ENCODE data around the gene SPAG4. TPM values are rescaled to one million over a fixed set of nuclear protein-coding genes. Genes with fewer than 3 reads are reported as not detected.

The SPAG4 gene
- total RNA-seq, 1 donor from 2014 or later: 2.4 TPM

DNA sequence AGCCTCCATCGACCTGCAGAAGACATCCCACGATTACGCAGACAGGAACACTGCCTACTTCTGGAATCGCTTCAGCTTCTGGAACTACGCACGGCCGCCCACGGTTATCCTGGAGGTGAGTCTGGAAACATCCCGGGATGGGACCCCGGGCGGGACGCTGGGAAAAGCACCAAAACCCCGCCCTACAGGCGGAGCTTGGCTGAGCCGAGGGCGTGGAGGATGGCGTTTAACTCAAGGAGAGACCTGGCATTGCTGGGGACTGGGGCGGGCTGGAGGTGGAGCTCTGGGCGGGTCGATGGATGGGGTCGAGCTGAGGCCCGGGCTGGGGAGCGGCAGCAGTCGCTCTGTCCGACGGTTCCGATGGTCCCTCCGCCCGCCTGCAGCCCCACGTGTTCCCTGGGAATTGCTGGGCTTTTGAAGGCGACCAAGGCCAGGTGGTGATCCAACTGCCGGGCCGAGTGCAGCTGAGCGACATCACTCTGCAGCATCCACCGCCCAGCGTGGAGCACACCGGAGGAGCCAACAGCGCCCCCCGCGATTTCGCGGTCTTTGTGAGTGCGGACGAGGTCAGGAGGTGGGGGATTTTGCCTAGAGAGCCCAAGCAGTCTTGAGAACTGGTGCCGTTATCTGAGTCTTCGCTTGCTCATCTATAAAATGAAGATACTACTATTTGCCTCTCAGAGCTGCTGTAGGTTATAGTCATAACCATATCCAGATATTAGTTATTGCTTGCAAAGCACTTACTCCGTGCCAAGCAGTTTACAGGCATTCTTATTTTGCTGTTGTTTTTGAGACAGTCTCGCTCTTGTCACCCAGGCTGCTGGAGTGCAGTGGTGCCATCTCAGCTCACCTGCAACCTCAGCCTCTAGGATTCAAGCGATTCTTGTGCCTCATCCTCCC, 3.8 kb downstream of the SPAG4 start:
- Mint-ChIP-seq H3K4me3 (peak overlapping the region; percentile 91), H3K9me3 (no peaks in the 10 kb centered on the region), H3K36me3 (no peaks in the 10 kb centered on the region), H3K27me3 (peaks cover 4% of the 10 kb centered on the region), H3K4me1 (ENCODE audit: unreplicated experiment) (peaks cover 5% of the 10 kb centered on the region), H3K27ac (peak overlapping the region; percentile 50)
- peak; percentile 82 for DNase-seq (ENCODE audit: extremely low spot score, unreplicated experiment)
- TF ChIP-seq, protein P1, sequence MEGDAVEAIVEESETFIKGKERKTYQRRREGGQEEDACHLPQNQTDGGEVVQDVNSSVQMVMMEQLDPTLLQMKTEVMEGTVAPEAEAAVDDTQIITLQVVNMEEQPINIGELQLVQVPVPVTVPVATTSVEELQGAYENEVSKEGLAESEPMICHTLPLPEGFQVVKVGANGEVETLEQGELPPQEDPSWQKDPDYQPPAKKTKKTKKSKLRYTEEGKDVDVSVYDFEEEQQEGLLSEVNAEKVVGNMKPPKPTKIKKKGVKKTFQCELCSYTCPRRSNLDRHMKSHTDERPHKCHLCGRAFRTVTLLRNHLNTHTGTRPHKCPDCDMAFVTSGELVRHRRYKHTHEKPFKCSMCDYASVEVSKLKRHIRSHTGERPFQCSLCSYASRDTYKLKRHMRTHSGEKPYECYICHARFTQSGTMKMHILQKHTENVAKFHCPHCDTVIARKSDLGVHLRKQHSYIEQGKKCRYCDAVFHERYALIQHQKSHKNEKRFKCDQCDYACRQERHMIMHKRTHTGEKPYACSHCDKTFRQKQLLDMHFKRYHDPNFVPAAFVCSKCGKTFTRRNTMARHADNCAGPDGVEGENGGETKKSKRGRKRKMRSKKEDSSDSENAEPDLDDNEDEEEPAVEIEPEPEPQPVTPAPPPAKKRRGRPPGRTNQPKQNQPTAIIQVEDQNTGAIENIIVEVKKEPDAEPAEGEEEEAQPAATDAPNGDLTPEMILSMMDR (conservative IDR thresholded peaks at IDR 0.05): peak; percentile 75

DNA sequence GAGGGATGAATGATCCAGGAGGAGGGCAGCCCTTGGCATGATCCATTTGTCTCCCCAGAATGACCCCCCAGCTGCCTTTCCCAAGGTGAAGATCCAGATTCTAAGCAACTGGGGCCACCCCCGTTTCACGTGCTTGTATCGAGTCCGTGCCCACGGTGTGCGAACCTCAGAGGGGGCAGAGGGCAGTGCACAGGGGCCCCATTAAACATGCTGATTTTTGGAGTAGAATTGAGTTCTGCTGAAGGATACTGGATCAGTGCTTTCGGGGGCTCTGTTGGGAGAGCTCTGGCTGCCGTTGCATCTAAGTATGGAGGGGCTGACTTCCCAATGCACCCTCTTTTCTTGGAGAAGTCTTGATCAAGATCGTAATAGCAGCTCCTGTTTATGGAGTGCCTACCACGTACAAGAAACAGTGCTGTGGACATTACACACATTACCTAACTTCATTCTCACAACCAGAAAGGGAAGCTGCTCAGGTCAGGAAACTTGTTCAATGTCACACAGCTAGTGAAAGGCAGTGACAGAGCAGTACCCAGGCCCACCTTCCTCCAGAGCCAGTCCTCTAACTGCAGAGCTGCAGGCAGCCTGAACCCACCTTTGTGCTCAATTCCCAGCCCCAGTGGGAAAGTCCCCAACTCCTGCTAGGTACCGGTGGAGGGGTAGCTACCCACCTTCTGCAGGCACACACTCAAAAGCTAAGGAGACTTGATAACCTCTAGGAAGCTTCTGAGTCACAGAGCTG, 5.4 kb downstream of the SPAG4 start:
- Mint-ChIP-seq H3K9me3 (no peaks in the 10 kb centered on the region), H3K27me3 (peaks cover 4% of the 10 kb centered on the region), H3K4me1 (ENCODE audit: unreplicated experiment) (peaks cover 5% of the 10 kb centered on the region), H3K27ac (no peak overlapping the region), H3K4me3 (no peak overlapping the region), H3K36me3 (peaks cover 7% of the 10 kb centered on the region)
- no peak for DNase-seq (ENCODE audit: extremely low spot score, unreplicated experiment)
- TF ChIP-seq, protein P1 (conservative IDR thresholded peaks at IDR 0.05): no peak

DNA sequence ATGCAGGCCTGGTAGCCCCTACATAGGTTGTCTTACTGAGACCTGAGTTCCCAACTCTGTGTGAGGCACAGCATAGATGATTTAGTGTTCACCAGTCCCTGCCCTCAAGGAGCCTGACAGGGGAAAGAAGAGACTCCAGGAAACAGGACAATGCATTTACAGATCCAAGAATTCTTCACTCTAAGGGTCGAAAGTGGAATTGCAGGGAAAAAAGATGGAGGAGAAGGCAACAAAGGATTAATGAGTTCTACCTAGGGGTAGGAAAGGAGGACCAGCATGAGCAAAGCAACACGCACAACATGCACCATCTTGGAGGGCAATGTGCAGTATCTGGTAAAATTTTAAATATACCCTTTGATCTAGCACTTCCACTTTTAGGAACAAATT, 5.9 kb downstream of the SPAG4 start:
- Mint-ChIP-seq H3K27ac (no peak overlapping the region), H3K4me3 (no peak overlapping the region), H3K27me3 (peaks cover 4% of the 10 kb centered on the region), H3K4me1 (ENCODE audit: unreplicated experiment) (peaks cover 5% of the 10 kb centered on the region), H3K36me3 (peaks cover 8% of the 10 kb centered on the region), H3K9me3 (no peaks in the 10 kb centered on the region)
- TF ChIP-seq, protein P1 (conservative IDR thresholded peaks at IDR 0.05): peak; percentile 49
- no peak for DNase-seq (ENCODE audit: extremely low spot score, unreplicated experiment)

DNA sequence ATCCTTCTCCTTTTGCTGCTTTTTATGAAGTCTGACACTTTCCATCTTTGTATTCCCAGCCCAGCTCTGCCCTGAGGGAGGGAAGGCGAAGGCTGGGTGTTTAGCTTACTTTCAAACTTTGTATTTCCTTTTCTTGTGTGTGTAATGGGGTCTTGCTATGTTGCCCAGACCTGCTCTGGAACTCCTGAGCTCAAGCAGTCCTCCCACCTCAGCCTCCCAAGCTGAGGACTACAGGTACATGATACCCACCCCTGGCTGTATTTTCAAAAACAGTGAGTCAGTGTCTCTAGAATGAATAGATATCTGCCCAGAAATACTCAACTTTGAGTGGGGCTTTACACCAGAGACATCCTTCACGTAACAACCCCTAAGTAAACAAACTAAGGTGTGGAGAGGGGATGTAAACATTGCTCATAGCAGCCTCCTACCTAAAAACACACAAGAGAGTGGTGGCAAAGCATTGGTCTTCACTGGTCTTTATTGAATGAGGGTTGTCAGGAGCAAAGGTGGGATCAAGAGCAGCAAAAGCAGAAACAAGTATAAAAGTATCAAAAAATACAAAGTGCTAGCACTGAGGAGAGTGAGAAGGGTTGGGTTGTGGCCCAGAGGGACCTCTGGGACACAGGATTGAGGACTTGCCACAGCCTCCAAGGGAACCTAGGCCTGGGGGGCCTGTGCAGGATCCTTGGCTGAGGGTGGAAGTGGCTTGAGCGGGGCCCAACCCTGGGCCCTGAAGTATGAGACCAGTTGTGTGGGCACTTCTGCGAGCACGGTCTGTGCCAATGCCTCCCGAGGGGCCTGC, 10.2 kb downstream of the SPAG4 start:
- H3K36me3 Mint-ChIP-seq: peaks cover 24% of the 10 kb centered on the region
- no peaks in the 10 kb centered on the region for H3K27me3 Mint-ChIP-seq
- H3K9me3 Mint-ChIP-seq: no peaks in the 10 kb centered on the region
- H3K4me3 Mint-ChIP-seq: no peak overlapping the region
- TF ChIP-seq, protein P1 (conservative IDR thresholded peaks at IDR 0.05): no peak
- DNase-seq (ENCODE audit: extremely low spot score, unreplicated experiment): no peak
- H3K27ac Mint-ChIP-seq: no peak overlapping the region
- H3K4me1 Mint-ChIP-seq (ENCODE audit: unreplicated experiment): no peaks in the 10 kb centered on the region

DNA sequence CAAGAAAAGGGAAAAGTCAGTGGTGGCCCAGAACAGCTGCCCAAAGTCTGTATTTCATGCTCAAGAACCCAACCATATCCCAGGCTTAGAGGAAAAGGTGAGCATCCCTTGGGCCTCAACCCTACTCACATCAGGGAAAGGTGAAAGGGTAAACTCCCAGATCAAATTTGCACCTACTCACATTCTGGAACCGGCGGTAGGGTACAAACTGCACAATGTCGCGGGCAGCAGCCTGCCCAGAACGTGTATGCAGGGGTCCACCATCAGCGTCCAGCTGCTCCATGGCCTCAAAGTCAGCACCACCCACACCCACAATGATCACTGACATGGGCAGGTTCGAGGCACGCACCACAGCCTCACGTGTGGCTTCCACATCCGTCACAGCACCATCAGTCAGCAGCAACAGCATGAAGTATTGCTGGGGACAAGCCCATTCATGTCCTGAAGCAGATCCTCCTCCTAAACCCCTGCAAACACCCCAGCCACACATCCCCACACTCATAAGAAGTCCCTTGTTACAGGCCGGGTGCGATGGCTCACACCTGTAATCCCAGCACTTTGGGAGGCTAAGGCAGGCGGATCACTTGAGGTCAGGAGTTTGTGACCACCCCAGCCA, 10.9 kb downstream of the SPAG4 start:
- Mint-ChIP-seq H3K4me1 (ENCODE audit: unreplicated experiment) (no peaks in the 10 kb centered on the region), H3K9me3 (no peaks in the 10 kb centered on the region), H3K4me3 (no peak overlapping the region), H3K36me3 (peaks cover 24% of the 10 kb centered on the region), H3K27ac (no peak overlapping the region), H3K27me3 (no peaks in the 10 kb centered on the region)
- DNase-seq (ENCODE audit: extremely low spot score, unreplicated experiment): peak; percentile 49
- TF ChIP-seq, protein P1 (conservative IDR thresholded peaks at IDR 0.05): no peak
